HG02610 (cell line): Measurements from ENCODE around the gene CIAO2B.

Experiments
- ATAC-seq: cut with Tn5 transposase; IDR thresholded peaks from one replicate; pipeline ENCODE4 v1.9.1; 2021; ENCODE audit warnings: mild to moderate bottlenecking, moderate library complexity; ENCODE audit not compliant: unreplicated experiment

Gene CIAO2B

GRCh38 chr16:66890799-66891198 is 43.4 kb downstream of the CIAO2B start:
- ATAC-seq, result no peak

DNA sequence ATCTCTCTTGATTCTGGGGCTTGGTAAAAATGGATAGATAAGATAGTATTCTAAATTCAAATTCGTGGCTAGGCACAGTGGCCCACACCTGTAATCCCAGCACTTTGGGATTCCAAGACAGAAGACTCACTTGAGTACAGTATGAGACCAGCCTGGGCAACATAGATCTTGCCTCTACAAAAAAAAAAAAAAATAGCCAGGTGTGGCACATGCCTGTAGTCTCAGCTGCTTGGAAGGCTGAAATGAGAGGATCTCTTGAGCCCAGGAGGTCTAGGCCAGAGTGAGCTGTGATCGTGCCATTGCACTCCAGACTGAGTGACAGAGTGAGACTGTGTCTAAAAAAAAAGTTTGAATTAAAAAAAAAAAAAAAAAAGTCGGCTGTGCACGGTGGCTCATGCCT is 44.6 kb downstream of the CIAO2B start:
- no peak for ATAC-seq

GRCh38 chr16:66888647-66889615 is 45.3 kb downstream of the CIAO2B start:
- no peak for ATAC-seq

- ATAC-seq, result no peak
Measured at GRCh38 chr16:66886914-66887313, 47.3 kb downstream of the CIAO2B start.

GRCh38 chr16:66886321-66886720 is 47.9 kb downstream of the CIAO2B start:
- no peak for ATAC-seq

- no peak for ATAC-seq
Measured at GRCh38 chr16:66885491-66885890, 48.7 kb downstream of the CIAO2B start.

DNA sequence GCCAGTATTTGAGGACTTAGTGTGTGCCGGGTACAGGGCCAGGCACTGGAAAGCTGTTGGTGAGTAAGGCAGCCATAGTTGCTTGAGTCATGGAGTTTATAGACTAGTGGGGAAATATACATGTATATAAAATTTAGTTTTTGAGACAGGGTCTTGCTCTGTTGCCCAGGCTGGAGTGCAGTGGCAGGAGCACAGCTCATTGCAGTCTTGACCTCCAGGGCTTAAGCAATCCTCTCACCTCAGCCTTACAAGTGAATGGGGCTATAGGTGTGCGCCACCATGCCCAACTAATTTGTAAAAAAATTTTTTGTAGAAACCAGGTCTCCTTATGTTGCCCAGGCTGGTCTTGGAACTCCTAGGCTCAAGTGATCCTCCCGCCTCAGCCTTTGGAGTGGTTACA is 51.5 kb downstream of the CIAO2B start:
- ATAC-seq, result no peak
